NCI-H524 treated with DMSO at 0.1 percent for 48 hours (cell line): Measurements from ENCODE around the gene TNFSF8.

Experiments used
- DNase-seq: peaks from one replicate; lab custom pipeline; 2025; lab: John Stamatoyannopoulos, UW

The TNFSF8 gene

DNA sequence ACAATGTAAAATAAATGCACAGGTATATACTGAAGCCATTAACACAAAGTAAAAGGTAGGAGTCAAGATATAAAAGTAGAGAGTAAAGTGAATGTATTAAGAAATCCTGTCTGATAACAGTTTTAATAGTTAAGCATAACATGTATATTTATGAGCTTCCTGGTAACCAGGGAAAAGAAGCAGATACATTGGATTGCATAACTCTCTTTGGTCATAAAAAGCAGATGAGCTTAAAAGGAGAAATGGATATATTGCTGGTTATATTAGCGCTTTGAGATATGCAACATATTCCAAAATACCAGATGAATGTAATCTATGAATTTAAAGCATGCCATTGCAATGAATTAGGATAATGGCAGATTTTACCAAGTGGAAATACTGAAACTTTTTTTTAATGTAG lies 6.2 kb upstream of the TNFSF8 start:
- no peak for DNase-seq

- DNase-seq = no peak
These were observed 4.7 kb upstream of the TNFSF8 start for GRCh38 chr9:114935119-114935518.

- DNase-seq = no peak
These were observed 2.1 kb upstream of the TNFSF8 start for GRCh38 chr9:114932502-114932901.

GRCh38 chr9:114931407-114931806 lies 1.0 kb upstream of the TNFSF8 start:
- DNase-seq = no peak

- no peak for DNase-seq
These were observed 1.2 kb downstream of the TNFSF8 start for GRCh38 chr9:114929201-114929600.

GRCh38 chr9:114928671-114929070 lies 1.7 kb downstream of the TNFSF8 start:
- no peak for DNase-seq

GRCh38 chr9:114928136-114928535 lies 2.3 kb downstream of the TNFSF8 start:
- DNase-seq = no peak

- no peak for DNase-seq
These were observed 4.7 kb downstream of the TNFSF8 start for GRCh38 chr9:114925672-114926071.

DNA sequence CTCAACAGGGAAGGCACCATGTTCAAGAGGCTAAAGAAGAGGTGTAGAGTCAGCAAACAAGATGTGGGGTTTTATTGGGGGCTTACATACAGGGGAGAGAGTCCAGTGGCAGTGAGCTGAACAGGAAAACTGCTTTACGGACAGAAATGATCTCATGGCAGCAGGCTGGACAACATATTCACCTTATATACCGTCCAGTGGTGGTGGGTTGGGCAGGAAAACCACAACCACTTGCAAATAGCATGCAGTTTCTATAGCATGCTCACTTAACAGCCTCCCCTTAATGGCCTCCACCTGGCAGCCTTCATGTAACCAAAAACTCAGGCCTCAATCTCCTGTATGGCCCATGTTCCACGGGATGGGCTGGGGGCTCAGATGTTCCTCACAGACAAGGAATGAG lies 5.4 kb downstream of the TNFSF8 start:
- DNase-seq = no peak

- no peak for DNase-seq
These were observed 6.1 kb downstream of the TNFSF8 start for GRCh38 chr9:114924327-114924726.

- DNase-seq = no peak
These were observed 6.5 kb downstream of the TNFSF8 start for GRCh38 chr9:114923918-114924317.

DNA sequence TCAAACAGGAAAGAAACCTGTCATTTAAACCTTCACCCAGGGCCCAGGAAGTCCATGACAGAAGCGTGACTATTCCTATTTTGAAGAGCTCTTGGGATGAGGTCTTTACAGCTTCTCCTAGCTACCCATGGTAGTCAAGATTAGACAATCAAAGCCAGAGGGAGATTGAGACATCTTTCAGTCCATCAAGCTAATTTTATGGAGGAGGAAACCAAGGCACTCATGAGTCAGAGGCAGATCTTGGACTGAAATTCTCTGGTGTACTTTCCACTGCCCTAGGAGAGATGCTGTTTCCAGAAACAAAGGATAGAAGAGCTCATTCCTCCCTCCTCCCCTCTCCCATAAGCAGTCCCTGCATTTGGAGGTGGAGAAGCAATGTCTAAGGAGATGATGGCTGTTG lies 9.2 kb downstream of the TNFSF8 start:
- no peak for DNase-seq

DNA sequence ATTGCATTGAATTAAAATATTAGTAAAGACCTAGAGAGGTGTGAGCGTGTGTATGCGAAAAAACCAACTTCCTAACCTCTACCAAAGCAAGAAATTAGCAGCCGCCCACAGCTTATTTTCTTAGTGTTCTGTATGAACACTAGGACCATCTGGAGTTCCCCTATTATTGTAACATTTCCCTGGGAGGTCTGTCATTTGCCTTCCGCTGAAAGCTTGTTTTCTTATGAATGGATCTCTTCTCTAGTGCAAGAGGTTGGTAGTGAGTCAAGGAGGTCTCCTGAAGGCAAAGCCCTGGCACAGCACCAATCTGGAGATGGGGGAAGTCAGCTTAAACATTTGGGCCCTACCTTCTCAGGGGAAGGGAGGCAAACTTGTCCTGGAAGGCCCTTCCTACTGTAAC lies 10.8 kb downstream of the TNFSF8 start:
- no peak for DNase-seq

DNA sequence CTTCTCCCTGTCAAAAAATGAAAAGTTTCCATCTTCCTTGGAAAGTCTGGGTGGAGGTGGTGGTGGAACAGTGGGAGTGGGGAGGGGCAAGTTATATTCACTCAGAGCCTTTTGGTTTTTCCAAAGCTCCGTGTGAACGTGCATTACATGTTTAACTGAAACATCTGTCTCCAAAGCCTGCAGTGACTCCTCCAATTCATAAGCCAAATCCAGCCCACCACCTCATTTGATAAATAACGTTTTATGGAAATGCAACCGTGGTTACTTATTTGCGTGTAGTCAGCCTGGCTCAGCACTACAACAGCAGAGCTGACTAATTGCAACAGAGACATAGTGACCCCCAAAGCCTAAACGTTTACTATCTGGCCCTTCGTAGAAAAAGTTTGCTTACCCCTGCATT lies 13.9 kb downstream of the TNFSF8 start:
- no peak for DNase-seq

DNA sequence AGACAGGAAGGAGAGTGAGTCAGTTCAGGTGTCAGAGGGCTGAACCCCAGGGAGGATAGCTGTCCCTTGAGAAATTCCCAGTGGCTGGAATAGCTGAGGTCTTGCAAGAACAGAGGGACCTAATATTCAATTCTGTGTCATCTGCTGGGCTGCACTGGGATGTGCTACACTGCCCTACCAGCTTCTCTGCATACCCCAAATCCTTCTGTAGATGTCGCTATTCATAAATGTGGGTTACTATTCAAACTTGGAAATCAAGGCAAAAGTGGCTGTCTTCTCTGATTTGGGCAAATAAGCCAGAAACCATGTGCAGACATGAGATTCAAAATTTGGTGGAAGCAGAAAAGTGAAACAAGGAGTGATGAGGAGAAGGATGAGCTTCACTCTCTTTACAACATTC lies 16.3 kb downstream of the TNFSF8 start:
- DNase-seq = no peak

DNA sequence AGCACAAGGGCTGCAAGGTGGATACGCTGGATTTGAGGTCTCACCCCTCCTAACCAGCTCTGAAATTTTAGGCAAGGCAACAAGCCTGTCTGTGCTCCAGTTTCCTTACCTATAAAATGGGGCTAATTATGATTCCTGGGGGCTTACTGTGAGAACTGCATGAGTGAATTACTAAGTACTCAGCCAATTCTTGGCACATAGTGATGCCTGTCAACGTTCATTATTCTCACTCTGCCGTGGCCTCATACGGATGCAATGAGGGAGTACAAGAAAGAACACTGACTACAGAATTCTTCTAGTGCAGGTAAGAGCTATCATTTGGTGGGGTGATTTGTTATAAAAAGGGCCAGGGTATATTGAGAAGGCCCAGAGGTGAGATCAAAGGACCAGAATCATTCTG lies 16.7 kb downstream of the TNFSF8 start:
- no peak for DNase-seq

GRCh38 chr9:114913217-114913616 lies 17.2 kb downstream of the TNFSF8 start:
- DNase-seq = no peak

DNA sequence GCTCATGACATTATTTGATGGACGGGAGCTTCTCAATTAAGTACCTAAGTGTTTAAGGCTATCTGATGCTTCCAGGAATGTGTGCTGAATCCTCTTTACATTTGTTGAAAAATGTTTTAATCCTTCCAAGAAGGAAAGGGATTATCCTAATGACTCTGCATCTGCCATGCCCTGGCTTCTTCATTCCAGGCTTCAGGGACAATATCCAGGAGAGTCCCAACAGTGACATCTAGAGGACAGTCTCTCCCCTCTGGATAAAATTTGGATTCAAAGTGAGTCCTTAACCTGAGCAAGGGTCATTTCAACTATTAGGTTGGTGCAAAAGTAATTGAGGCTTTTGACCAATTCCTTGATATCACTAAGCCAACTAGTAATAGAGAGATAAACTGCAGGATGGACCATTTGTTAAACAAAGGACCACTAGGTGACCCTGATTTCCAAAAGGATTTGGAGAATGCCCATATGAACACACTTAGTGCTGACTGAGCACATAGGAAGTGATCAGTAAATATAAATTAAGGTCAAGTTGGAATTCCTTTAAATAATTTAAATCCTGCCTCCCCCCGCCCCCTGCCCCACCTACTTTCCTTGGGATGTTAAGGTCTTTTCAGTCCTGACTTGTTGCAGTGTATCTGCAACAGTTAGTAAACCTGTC lies 19.1 kb downstream of the TNFSF8 start:
- peak; percentile 98 for DNase-seq

DNA sequence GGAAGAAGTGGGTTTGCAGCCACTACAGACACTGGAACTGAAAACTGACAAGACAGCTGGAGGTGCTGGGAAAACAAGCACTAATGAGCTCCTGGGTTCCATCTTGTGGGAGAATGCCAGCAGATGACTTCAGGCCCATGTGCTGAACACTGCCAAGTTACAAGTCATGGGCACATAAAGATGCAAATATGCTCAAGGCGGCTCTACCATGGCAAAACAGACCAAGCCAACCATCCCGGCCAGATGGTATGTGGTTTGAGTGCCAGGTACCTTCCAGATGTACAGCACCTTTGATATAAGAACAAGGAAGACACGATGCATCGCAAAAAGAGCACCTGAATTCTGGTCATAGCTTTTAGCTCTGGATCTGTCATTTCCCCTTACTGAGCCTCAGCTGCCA lies 19.9 kb downstream of the TNFSF8 start:
- peak; percentile 66 for DNase-seq

- DNase-seq = no peak
These were observed 20.7 kb downstream of the TNFSF8 start for GRCh38 chr9:114909661-114910060.

DNA sequence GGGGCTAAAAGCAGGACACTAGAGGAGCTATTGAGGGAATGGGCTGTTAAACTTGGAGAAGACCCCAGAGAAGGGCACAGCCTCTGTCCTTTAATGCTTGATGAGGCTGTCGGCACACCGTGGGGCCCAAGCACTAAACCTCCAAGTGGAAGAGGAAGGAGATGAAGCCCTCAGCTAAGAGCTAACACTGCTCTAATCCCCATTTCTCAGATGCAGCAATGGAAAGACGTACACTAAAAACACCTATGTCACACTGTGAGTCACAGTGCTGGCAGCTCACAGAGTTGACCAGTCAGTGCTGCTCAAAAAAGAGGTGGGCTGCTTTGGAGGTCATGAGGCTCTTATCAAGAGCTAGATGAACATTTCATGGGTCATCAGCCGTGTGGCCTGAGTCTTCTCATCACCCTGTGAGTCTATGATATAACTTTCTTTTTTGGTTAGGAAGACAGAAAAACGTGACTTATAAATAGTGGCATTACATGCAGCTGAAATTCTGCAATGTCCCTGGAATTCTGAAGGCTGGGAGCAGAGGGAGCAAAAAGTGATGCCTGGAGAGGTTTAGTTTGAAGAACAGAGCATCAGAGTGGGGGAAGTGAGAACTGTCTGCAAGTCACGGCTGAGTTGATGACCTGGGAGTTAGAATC lies 21.5 kb downstream of the TNFSF8 start:
- no peak for DNase-seq

DNA sequence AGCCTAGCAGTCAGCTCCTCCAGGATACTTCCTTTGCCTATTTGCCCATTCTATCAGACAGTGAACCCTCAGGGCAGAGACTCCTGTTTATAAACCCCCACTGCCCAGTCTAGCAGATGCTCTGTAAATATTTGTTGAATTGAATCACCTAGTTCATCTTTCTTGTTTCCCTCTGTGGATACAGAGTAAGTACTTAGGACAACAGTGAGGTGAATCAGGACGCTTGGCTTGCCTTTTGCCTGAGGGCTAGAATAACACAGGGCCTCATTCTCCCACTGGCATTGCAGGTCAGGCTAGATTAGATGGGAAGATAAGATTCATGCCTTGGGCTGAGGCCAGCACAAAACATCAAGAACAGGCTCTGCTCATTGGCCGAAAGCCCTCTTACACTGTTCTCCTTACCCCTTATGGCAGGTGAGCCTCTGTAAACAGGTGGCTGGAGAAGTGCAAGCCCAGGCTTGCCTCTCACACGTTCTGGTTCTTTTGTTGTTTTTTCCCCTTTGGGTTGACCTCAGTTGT lies 22.2 kb downstream of the TNFSF8 start:
- peak; percentile 2 for DNase-seq

- DNase-seq = peak; percentile 7
These were observed 23.3 kb downstream of the TNFSF8 start for GRCh38 chr9:114906922-114907571.
